GM19025 (cell line): ENCODE measurements around the gene ADCY10.
"Not testable (repeated sequence)": the region's sequence is repeated elsewhere in the genome, so short reads cannot be mapped to it uniquely, and the experiment has no call there.

Source experiments
- ATAC-seq: cut with Tn5 transposase; IDR thresholded peaks from one replicate; pipeline ENCODE4 v1.9.1; 2021; ENCODE audit warnings: mild to moderate bottlenecking, low read depth, moderate library complexity; ENCODE audit not compliant: unreplicated experiment

The ADCY10 gene

DNA sequence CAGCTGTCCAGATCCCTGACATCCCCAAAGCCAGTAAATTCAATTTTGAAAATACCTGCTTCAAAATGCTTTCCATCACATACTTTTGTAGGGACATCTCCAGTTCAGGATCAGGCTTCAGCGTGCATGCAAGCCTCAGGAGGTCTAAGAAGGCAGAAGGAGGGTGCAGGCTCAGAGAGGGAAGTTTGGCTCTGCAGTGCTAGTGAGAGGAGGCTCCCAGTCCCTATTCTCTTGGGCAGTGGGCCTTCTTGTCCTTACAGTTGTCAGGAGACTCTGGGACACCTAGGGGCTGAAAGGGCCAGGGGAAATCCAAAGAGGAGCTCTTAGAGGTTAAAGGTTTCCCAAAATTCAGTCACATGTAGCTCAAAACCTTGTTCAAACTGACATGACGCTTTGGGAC is 20.1 kb downstream of the ADCY10 start:
- no peak for ATAC-seq

DNA sequence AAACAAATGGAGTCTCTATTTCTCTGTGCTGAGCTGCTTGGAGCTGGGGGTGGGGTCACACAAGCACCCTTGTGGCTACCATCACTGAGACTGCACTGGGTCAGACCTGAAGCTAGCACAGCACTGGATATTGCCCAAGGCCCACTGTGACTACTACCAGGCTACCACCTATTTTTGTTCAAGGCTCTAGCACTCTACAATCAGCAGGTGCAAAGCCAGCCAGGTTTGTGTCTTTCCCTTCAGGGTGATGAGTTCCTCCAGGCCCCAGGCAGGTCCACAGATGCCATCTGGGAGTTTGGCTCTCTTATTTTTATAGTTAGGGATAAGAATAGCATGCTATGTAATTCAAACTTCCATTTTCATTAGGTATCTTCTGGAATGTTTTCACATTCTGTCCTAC is 23.5 kb downstream of the ADCY10 start:
- no peak for ATAC-seq

DNA sequence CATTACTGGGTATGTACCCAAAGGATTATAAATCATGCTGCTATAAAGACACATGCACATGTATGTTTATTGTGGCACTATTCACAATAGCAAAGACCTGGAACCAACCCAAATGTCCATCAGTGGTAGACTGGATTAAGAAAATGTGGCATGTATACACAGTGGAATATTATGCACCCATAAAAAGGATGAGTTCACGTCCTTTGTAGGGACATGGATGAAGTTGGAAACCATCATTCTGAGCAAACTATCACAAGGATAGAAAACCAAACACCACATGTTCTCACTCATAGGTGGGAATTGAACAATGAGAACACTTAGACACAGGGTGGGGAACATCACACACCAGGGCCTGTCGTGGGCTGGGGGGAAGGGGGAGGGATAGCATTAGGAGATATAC is 26.7 kb downstream of the ADCY10 start:
- ATAC-seq = not testable (repeated sequence)

DNA sequence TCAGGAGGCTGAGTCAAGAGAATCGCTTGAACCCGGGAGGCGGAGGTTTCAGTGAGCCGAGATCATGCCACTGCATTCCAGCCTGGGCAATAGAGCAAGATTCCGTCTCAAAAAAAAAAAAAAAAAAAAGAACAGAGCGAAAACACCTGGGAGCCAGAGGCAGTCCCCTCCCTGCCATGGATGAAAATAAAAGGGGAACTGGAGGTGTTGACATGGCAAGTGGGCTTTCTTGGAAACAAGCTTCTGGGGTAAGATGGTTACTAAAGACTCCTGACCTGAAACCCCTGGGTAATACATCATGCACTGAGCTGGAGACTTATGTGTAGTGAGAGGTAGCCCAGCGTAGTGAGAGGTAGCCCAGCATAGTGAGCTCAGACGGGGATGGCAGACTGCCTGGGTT is 31.6 kb downstream of the ADCY10 start:
- no peak for ATAC-seq

DNA sequence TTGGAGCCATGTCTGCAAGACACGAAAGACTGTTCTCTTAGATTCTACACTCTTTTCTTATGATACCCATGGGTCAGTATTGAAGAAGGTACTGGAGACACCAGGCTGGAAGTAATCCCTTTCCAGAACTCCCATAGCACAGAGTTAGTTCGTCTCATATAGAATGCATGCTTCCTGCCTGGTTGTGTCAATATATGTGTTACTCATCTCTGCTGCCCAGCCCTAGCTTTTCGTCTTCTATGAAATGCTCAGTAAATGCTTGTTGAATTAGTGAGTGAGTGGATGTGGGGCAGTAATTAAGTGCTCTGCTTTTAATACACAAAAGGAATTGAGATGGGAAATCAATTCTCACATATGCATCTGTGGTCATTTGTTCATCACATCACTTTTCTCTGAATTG is 32.1 kb downstream of the ADCY10 start:
- ATAC-seq = no peak

DNA sequence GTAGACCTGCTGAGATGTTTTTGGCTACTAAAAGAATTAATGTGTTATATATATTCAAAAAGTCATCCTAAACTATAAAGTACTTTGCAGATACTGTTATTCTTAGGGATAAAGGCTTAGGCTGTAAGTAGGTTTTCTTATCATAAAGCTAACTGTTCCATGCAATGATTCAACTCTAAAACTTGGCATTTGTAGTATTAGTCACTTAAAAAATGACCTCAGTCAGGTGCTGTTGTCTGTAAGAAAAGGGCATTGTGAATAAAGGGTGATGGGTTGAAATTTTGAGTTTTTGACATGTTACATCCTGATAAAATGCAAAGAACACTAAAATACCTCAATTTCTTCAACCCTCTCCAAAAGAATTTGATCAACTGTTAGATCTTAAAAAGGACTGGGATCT is 32.9 kb downstream of the ADCY10 start:
- no peak for ATAC-seq

DNA sequence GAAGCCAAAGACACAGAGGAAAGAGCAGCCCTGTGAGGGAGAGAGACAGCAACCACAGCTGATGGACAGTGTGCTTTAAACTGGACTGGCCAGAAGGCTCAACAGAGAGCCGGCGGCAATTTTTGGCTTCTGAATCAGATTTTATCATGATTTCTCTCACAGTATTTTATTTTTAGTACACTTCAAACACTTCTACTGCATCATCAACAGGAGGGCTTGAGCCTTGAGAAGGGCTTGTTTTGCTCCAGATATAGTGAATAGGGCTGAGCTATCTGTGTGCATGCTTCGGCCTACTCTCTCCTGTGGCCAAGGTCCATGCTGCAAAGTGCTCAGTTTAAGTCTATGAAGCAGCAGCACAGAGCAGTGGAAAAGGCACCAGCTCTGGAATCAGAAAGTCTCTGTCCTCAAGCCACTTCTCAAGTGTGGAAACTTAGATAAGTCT is 33.3 kb downstream of the ADCY10 start:
- no peak for ATAC-seq

DNA sequence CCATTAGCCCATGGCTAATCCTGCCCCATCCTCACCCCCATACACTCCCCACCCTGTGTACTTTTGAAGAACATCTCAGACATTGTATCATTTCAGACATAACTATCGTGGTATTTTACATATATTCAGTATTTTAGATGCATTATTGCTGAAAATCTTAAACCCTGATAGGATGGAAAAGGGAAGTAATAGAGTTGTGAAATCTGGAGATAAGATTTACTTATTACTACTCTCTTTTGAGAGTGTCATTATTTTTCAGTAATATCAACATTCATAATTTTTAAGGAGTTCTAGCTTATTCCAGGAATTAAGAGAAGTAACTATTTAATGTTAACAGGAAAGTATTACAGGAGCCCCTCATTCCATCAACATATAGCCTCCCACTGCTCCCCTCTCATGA is 34.4 kb downstream of the ADCY10 start:
- no peak for ATAC-seq

DNA sequence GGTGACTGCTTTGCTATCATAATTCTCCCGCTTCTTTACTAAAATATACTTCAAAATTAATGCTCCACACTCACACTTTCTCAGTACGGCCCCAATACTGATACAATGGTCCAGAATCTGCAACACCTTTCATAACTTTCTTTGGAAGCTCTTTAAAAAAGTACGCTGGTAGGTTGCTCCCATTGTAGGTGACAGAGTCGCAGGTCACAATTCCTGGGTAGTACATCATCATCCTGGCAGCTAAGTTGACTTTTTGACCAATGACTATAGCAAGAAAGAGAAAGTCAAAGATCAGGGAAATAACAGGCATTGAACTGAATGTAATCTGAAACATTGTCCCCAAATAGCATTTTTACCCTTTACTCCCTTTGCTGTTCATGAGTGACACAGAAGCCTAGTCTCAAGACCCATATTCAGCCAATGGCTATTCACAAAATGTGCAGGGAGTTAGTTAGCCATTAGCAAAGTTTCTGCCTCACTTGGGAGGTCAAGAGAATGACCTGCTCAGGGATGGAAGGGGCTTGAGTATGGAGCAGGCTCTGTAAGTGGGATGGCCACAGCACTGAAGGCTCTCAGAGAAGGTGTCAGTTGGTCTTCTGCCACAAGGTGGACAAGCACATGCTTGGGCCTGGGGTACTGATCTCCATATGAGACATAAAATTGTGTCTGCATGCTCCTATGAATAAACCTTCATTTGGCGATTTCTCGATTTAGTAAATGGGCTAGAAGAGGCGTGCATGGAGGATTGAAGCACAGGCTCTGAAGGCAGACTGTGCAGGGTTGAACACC is 35.4 kb downstream of the ADCY10 start:
- no peak for ATAC-seq

DNA sequence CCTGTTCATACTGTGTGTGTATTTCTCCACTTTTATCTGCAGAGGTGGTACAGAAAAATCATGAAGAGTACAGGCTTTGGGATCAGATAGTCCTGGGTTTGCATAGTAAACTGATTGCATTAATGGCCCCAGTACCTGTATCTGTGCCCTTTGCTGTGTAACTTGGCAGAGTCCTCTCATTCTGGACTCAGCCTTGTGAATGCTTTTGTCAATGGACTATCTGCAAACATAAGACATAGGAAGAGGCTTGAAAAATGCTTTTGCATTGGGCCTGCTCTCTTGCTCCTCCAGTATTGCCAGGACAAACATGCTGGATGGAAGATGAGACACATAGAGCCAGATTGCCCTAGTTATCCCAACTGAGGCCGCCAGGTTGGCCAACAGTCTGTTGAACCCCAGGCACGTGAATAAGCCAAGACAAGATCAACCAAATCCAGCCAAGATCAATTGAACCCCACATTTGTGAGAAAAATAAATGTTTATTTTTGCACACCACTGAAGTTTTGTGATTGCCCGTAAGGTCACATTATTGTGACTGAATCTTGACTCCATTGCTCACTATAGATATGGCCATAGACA is 37.2 kb downstream of the ADCY10 start:
- no peak for ATAC-seq

DNA sequence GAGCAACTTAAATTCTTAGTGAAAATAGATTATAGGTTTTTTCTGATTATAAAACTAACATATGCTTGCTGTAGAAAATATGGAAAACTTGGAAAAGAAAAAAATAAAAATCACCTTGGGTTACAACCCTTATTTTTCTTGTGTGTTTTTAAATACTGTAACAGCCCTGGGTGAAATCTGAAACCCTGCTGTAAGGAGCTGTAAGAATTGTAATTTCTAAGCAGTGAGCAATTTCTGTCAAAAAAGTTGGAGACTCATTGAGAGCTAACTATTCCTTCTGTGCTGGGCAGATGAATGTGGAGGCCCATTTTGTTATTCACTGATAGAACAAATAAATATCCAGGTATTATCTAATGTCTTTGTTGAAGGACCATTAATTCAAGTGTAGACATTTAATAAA is 42.6 kb downstream of the ADCY10 start:
- no peak for ATAC-seq

DNA sequence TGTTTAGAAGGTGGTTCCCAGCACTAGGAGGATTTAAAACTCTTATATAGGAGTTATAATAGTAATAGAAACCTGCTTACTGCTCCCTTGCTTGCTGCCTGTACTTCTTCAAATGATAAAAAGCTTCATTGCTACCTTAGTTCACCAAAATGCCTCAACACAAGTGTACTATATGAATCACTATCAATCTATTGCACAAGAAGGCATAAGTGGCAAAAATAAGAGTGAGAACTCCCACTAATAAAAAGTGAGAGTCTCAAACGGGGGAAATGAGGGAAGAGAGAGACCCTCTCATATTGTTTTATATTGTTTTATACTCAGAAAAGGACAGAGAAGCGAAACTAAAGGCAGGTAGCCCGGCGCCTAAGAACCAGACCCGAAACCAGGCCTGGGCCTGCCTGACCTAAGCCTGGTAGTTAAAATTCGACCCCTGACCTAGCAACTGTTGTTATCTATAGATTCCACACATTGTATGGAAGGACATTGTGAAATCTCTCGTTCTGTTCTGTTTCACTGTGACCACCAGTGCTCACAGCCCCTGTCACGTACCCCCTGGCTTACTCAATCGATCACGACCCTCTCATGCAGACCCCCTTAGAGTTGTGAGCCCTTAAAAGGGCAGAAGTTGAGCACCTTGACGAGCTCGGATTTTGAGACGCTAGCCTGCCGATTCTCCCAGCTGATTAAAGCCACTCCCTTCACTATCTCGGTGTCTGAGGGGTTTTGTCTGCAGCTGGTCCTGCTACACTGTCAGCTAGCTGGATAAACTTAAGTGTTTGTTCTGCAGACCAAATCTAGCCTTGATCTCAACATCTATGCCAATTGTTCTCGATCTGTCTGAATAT is 44.6 kb downstream of the ADCY10 start:
- ATAC-seq = not testable (repeated sequence)

DNA sequence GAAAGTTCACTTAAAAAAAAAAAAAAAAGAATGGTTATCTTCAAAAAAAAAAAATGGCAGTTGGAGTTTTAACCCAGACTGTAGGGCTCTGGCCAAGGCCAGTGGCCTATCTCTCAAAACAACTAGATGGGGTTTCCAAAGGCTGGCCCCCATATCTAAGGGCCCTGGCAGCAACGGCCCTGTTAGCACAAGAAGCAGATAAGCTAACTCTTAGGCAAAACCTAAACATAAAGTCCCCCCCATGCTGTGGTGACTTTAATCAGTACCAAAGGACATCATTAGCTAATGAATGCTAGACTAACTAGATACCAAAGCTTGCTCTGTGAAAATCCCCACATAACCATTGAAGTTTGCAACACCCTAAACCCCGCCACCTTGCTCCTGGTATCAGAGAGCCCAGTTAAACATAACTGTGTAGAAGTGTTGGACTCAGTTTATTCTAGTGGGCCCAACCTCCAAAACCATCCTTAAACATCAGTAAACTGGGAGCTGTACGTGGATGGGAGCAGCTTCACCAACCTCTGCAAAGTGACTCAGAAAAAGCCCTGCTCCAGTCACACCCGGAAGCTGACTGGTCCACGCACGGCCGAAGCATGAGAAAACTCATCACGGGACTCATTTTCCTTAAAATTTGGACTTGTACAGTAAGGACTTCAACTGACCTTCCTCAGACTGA is 47.1 kb downstream of the ADCY10 start:
- ATAC-seq = not testable (repeated sequence)

DNA sequence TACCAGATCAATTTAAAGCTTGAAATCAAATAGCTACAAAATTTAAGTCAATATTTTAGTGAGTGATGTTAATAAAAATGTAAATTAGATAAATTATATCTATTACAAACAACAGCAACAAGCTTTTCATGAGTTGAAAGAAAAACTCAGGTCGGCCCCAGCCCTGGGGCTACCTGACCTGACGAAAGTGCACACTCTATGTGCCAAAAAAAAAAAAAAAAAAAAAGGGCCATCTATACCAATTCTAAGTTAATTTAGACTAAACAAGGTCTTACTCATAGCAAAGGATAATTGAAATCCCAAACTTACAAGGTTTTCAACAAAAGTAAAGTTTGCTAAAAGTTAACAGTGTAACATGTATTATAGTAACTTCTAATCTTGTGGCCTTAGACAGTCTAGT is 47.6 kb downstream of the ADCY10 start:
- not testable (repeated sequence) for ATAC-seq

DNA sequence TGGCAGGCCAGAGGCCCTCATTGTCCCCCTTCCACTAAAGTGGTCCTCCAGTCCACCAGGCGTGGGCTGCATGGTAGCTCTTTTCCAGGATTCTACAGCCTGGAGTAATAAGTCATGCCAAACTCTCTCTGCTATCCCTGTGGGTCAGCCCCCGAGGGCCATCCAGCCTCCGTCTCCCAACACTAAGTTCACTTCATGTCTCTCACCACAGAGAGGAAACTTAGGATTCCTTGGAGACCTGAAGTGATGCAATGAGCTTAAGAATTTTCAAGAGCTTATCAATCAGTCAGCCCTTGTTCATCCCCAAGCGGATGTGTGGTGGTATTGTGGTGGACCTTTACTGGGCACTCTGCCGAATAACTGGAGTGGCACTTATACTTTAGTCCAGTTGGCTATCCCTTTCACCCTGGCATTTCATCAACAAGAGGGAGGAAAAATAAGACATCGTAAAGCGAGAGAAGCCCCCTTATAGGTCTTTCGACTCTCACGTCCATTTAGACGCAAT is 48.1 kb downstream of the ADCY10 start:
- not testable (repeated sequence) for ATAC-seq

DNA sequence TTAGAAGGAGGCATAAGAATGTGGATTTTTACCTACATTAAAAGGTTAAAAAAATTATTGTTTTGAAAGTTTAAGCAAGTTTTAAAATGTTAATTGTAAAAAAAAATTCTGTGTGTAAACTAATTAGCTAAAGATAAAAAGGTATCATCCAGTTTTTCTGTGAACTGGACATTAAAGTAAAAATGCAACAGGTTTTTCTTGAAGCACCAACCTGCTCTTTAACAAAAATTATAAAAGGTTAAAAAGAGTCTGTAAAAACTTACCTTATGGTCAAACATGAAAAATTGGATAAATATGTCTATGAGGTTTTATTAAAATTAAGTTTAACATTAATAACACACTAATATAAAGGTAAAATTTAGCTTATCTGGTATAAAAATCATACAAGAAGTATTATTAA is 48.7 kb downstream of the ADCY10 start:
- not testable (repeated sequence) for ATAC-seq

DNA sequence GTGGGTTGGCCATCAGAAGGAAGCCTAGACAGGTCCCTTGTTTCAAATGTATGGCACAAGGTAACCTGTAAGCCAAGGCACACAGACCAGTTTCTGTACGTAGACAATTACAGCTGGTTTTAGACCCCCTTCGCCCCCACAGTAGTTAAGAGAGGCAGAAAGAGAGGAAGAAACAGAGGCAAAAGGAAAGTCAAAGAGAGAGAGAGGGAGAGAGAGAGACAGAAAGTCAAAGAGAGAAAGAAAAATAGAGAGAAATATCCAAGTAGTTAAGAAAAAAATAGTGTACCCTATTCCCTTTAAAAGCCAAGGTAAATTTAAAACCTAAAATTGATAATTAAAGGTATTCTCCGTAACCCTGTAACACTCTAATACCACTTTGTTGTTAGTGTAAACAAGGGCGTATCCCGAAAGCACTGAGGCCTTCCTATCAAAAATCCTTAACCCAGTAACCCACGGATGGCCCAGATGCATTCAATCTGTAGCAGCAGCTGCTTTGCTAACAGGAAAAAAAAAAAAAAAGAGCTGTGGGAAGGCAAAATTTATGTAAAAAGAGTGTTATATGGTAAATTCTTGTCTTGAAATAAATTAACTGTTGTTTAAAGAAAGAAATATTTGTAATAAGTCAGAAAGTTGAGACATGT is 49.4 kb downstream of the ADCY10 start:
- no peak for ATAC-seq

DNA sequence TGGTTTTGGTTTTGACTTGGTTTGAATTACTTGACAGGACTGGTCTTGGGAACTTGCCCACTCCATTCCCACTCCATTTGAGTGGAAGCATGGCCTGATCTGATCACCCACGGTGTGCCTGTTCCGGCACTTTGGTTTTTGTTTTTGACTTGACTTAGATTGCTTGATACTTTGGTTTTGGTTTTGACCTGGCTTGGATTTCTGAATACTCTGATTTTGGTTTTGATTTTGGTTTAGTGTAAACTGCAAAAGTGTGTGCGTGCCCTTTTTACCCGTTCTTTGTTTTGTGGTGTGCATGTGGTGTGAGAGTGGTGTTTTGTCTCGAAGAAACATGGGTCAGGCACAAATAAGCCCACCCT is 50.0 kb downstream of the ADCY10 start:
- no peak for ATAC-seq

DNA sequence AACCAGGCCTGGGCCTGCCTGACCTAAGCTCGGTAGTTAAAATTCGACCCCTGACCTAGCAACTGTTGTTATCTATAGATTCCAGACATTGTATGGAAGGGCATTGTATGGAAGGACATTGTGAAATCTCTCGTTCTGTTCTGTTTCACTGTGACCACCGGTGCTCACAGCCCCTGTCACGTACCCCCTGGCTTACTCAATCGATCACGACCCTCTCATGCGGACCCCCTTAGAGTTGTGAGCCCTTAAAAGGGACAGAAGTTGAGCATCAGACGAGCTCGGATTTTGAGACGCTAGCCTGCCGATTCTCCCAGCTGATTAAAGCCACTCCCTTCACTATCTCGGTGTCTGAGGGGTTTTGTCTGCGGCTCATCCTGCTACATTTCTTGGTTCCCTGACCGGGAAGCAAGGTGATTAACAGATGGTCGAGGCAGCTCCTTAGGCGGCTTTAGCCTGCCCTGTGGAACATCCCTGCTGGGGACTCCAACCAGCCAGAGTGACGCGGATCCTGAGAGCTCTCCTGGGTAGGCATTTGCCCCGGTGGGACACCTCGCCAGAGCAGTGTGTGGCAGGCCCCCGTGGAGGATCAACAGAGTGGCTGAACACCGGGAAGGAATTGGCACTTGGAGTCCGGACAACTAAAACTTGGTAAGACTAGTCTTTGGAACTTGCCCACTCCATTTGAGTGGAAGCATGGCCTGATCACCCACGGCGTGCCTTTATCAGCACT is 50.6 kb downstream of the ADCY10 start:
- ATAC-seq = not testable (repeated sequence)
